ENCODE results near the gene NINJ1. TPM values are rescaled to one million over a fixed set of nuclear protein-coding genes. Genes with fewer than 3 reads are reported as not detected.

NINJ1 gene
- total RNA-seq, 4 donors from 2014 or later: 28.5 to 58.5 (median 45.7) TPM

GRCh38 chr9:93087971-93088655 lies 45.9 kb downstream of the NINJ1 start:
- no peak overlapping the region for H3K27ac ChIP-seq
- H3K36me3 ChIP-seq: no peaks in the 10 kb centered on the region
- TF ChIP-seq, protein P1, sequence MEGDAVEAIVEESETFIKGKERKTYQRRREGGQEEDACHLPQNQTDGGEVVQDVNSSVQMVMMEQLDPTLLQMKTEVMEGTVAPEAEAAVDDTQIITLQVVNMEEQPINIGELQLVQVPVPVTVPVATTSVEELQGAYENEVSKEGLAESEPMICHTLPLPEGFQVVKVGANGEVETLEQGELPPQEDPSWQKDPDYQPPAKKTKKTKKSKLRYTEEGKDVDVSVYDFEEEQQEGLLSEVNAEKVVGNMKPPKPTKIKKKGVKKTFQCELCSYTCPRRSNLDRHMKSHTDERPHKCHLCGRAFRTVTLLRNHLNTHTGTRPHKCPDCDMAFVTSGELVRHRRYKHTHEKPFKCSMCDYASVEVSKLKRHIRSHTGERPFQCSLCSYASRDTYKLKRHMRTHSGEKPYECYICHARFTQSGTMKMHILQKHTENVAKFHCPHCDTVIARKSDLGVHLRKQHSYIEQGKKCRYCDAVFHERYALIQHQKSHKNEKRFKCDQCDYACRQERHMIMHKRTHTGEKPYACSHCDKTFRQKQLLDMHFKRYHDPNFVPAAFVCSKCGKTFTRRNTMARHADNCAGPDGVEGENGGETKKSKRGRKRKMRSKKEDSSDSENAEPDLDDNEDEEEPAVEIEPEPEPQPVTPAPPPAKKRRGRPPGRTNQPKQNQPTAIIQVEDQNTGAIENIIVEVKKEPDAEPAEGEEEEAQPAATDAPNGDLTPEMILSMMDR (IDR thresholded peaks at IDR 0.05 in 4 of 5, conservative IDR thresholded peaks at IDR 0.05 in 1 of 5): no peak
- no peak for TF ChIP-seq POLR2A (IDR thresholded peaks at IDR 0.05)
- ATAC-seq (no peak), DNase-seq (peak in 1 of 2 donors; percentile 4)
- in situ Hi-C loops (cut with MboI; ENCODE audit: low sequenced_read_pairs in 4 of 4): no loop called here
- H3K4me3 ChIP-seq: no peak overlapping the region
- H3K27me3 ChIP-seq: no peaks in the 10 kb centered on the region
- H3K4me1 ChIP-seq: peaks cover 0 to 9% of the 10 kb centered on the region in 2 donors
- no peaks in the 10 kb centered on the region for H3K9me3 ChIP-seq
- intact Hi-C loops (cut with DNase I; ENCODE audit: low total_unique reads): no loop called here

DNA sequence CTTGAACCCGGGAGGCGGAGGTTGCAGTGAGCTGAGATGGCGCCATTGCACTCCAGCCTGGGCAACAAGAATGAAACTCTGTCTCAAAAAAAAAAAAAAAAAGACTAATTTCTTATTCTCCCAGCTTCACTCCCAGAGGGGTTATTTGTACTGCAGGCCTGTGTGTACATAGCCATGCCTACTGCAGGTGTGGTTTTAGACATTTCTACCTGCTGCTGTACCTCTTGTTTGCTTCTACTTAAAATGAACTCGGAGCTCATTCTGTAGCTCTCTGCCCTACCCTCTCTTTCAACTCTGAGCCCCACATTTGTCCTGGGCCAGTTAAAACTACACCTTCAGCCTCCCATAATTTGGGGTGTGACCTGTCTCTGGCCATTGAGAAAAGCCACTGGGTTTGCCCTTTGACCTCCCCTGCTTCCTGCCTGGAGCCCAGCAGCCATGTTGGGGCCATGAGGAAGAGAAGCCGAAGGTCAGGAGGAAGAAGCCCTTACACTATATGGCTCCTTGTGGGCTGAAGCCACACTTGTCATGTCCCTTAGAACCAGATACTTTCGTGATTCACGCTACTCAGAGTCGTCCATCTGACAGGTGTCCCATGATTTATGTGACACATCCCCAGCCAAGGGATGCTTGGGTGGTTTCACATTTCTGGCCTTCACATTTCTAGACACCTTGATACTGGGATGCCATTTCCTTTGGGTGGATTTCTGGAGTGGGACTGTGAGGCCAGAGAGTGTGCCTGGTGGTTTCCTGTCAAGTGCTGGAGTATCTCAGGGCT lies 47.4 kb downstream of the NINJ1 start:
- TF ChIP-seq POLR2A (IDR thresholded peaks at IDR 0.05): no peak
- TF ChIP-seq, protein P1 (IDR thresholded peaks at IDR 0.05 in 4 of 5, conservative IDR thresholded peaks at IDR 0.05 in 1 of 5): no peak
- Histone ChIP-seq H3K4me3 (no peak overlapping the region), H3K36me3 (no peaks in the 10 kb centered on the region), H3K4me1 (no peaks in the 10 kb centered on the region), H3K27ac (no peak overlapping the region), H3K27me3 (no peaks in the 10 kb centered on the region), H3K9me3 (no peaks in the 10 kb centered on the region)
- intact Hi-C loops (cut with DNase I; ENCODE audit: low total_unique reads): no loop called here
- DNase-seq (peak in 1 of 2 donors; percentile 2), ATAC-seq (no peak)
- in situ Hi-C loops (cut with MboI; ENCODE audit: low sequenced_read_pairs in 4 of 4): no loop called here

DNA sequence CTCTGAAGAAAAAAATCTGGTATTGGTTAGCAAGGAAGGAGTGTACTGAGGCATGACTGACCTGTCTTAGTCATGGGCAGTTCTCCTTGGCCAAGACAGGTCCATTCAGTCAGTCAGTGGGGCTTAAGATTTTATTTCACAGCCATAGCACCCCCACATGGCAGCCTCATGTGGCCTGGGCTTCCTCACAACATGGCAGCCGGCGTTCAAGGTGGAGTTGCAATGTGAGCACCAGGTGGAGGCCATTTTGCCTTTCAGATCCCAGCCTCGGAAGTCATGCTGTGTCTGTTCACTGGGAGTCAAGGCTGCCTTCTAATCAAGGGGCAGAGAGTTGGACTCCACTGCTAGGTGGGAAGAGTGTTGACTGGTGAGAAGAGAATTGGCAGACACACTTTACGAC lies 48.4 kb downstream of the NINJ1 start:
- Histone ChIP-seq H3K27ac (no peak overlapping the region), H3K9me3 (no peaks in the 10 kb centered on the region), H3K4me3 (no peak overlapping the region), H3K27me3 (no peaks in the 10 kb centered on the region), H3K4me1 (no peaks in the 10 kb centered on the region), H3K36me3 (no peaks in the 10 kb centered on the region)
- intact Hi-C loops (cut with DNase I; ENCODE audit: low total_unique reads) (no loop called here), in situ Hi-C loops (cut with MboI; ENCODE audit: low sequenced_read_pairs in 4 of 4) (no loop called here)
- ATAC-seq (no peak), DNase-seq (peak in 1 of 2 donors; percentile 1)
- no peak for TF ChIP-seq POLR2A (IDR thresholded peaks at IDR 0.05)
- TF ChIP-seq, protein P1 (IDR thresholded peaks at IDR 0.05 in 4 of 5, conservative IDR thresholded peaks at IDR 0.05 in 1 of 5): no peak

DNA sequence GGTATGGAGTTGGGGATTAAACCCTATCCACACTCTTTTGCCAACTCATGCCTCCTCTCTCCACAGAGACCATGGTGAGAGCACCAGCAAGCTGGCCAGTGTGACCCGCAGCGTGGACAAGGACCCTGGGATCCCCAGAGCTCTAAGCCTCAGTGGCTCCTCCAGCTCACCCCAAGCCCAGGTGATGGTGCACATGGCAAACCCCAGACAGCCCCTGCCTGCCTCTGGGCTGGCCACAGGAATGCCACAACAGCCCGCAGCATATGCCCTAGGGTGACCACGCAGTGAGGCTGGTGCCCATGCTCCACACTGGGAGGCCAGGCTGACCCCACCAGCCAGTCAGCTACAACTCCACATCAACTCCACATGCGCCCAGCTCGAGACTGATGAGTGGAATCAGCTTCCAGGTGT lies 49.6 kb downstream of the NINJ1 start:
- H3K36me3 ChIP-seq: no peaks in the 10 kb centered on the region
- peak in 1 of 2 donors; percentile 4 for DNase-seq

More for the DNA sequence above, 49.6 kb downstream of the NINJ1 start:
- H3K9me3 ChIP-seq: no peaks in the 10 kb centered on the region
- H3K27ac ChIP-seq: no peak overlapping the region
- intact Hi-C loops (cut with DNase I; ENCODE audit: low total_unique reads): no loop called here
- H3K27me3 ChIP-seq: no peaks in the 10 kb centered on the region
- in situ Hi-C loops (cut with MboI; ENCODE audit: low sequenced_read_pairs in 4 of 4): no loop called here
- no peak for TF ChIP-seq POLR2A (IDR thresholded peaks at IDR 0.05)
- no peak for ATAC-seq
- H3K4me1 ChIP-seq: no peaks in the 10 kb centered on the region
- H3K4me3 ChIP-seq: no peak overlapping the region
